SK-N-SH (cell line): ENCODE data around the gene CLEC16A. TPM values are rescaled to one million over a fixed set of nuclear protein-coding genes. Genes with fewer than 3 reads are reported as not detected.

Experiments used
- CTCF ChIA-PET: fragments of 300-600, 350-600 bp; formaldehyde crosslinking; extraction: SDS; loops from one replicate; lab custom pipeline; 2021; lab: Yijun Ruan, JAX
- POLR2A ChIA-PET: fragments of 350-600 bp; sonication (Branson Sonifier 250); formaldehyde crosslinking; extraction: SDS; loops from one replicate; lab custom pipeline; 2020; ENCODE audit warnings: antibody characterized with exemption, inconsistent platforms; lab: Yijun Ruan, JAX
- DNase-seq: peaks from one replicate; pipeline ENCODE4 v3.0.0; 2012
- H2AFZ ChIP-seq: fragments of 200-600 bp; sonication (generic); 2 replicates; pipeline ENCODE4 v1.8.1; 2016; ENCODE audit warnings: antibody characterized with exemption, mild to moderate bottlenecking, low read depth
- H3F3A ChIP-seq: fragments of 200-600 bp; sonication (generic); replicated peaks from 2 replicates; pipeline ENCODE3; 2016; ENCODE audit warnings: antibody characterized with exemption, mild to moderate bottlenecking; ENCODE audit not compliant: insufficient read depth
- H3K27ac ChIP-seq, 2 experiments: fragments of 200-500 bp in 1 of 2; fragments of 200-600 bp in 1 of 2; sonication (Bioruptor generic) in 1 of 2; sonication (generic), shearing (Covaris generic) in 1 of 2; 2 replicates each; pipeline versions ENCODE4 v1.5.1 to v1.6.1; 2014 to 2016; ENCODE audit warnings: low read depth in 2 of 2, inconsistent platforms in 1 of 2, low read length in 1 of 2, mild to moderate bottlenecking in 1 of 2, mixed read lengths in 1 of 2
- H3K27me3 ChIP-seq: fragments of 200-600 bp; sonication (generic), shearing (Covaris generic); 2 replicates; pipeline ENCODE4 v1.6.1; 2016; ENCODE audit warnings: mixed run types; ENCODE audit not compliant: insufficient read depth
- H3K36me3 ChIP-seq, 2 experiments: fragments of 200-500 bp in 1 of 2; fragments of 200-600 bp in 1 of 2; sonication (Bioruptor generic) in 1 of 2; sonication (generic) in 1 of 2; replicated peaks in 1 of 2; 2 replicates each; pipeline versions ENCODE3 to v1.5.1; 2014 to 2016; ENCODE audit warnings: low read length in 1 of 2, mild to moderate bottlenecking in 1 of 2; ENCODE audit not compliant: insufficient read depth in 2 of 2, control insufficient read depth in 1 of 2
- H3K4me1 ChIP-seq, 2 experiments: fragments of 200-500 bp in 1 of 2; fragments of 200-600 bp in 1 of 2; sonication (Bioruptor generic) in 1 of 2; sonication (generic), shearing (Covaris generic) in 1 of 2; 2 replicates each; pipeline versions ENCODE4 v1.5.1 to v1.6.1; 2014 to 2016; ENCODE audit warnings: low read depth in 1 of 2, low read length in 1 of 2, mixed run types in 1 of 2; ENCODE audit not compliant: insufficient read depth in 2 of 2, control insufficient read depth in 1 of 2
- H3K4me2 ChIP-seq: fragments of 200-600 bp; sonication (generic), shearing (Covaris generic); 2 replicates; pipeline ENCODE4 v1.6.1; 2017; ENCODE audit warnings: mixed run types
- H3K4me3 ChIP-seq, 2 experiments: fragments of 200-500 bp in 1 of 2; fragments of 200-600 bp in 1 of 2; sonication (Bioruptor generic) in 1 of 2; sonication (generic), shearing (Covaris generic) in 1 of 2; 2 replicates each; pipeline versions ENCODE4 v1.5.1 to v1.8.1; 2014 to 2016; ENCODE audit warnings: low read depth in 2 of 2, inconsistent platforms in 1 of 2, low read length in 1 of 2, mild to moderate bottlenecking in 1 of 2, mixed read lengths in 1 of 2, moderate library complexity in 1 of 2
- H3K79me2 ChIP-seq: fragments of 200-600 bp; sonication (generic); 2 replicates; pipeline ENCODE4 v1.8.1; 2017; ENCODE audit warnings: mild to moderate bottlenecking; ENCODE audit not compliant: insufficient read depth
- H3K9ac ChIP-seq: fragments of 200-600 bp; sonication (generic); 2 replicates; pipeline ENCODE4 v1.6.1; 2017; ENCODE audit warnings: mixed run types
- H3K9me2 ChIP-seq: fragments of 200-600 bp; sonication (generic); 2 replicates; pipeline ENCODE4 v1.6.1; 2017; ENCODE audit warnings: mixed run types
- H3K9me3 ChIP-seq: fragments of 200-600 bp; sonication (generic); 2 replicates; pipeline ENCODE4 v1.6.1; 2017; ENCODE audit warnings: mixed run types, mild to moderate bottlenecking, moderate library complexity
- H4K20me1 ChIP-seq: fragments of 200-600 bp; sonication (generic); 2 replicates; pipeline ENCODE4 v1.6.1; 2017; ENCODE audit warnings: mild to moderate bottlenecking, mixed run types; ENCODE audit not compliant: insufficient read depth
- CHD2 ChIP-seq: fragments of 150-350 bp; IDR thresholded peaks from 2 replicates; pipeline ENCODE4 v1.6.1; 2018; ENCODE audit warnings: low read length; ENCODE audit not compliant: partially characterized antibody
- EP300 ChIP-seq, 2 experiments: IDR thresholded peaks; 2 replicates each; pipeline versions ENCODE4 v1.4.0 to v1.6.1; 2012; ENCODE audit warnings: borderline replicate concordance in 1 of 2, low read depth in 1 of 2, low read length in 1 of 2
- EZH2phosphoT487 ChIP-seq: fragments of 200-600 bp; sonication (generic); IDR thresholded peaks from 2 replicates; pipeline ENCODE4 v1.6.1; 2017; ENCODE audit warnings: low read depth, mixed run types, mild to moderate bottlenecking, antibody characterized with exemption, moderate library complexity, borderline replicate concordance
- FOSL2 ChIP-seq: IDR thresholded peaks from 2 replicates; pipeline ENCODE4 v1.4.0; 2012; ENCODE audit warnings: low read depth, mild to moderate bottlenecking, moderate library complexity, borderline replicate concordance
- FOXM1 ChIP-seq: IDR thresholded peaks from 2 replicates; pipeline ENCODE4 v1.4.0; 2012; ENCODE audit warnings: low read depth, mild to moderate bottlenecking
- GABPA ChIP-seq: IDR thresholded peaks from 2 replicates; pipeline ENCODE4 v1.4.0; 2012; ENCODE audit warnings: low read depth, mild to moderate bottlenecking
- IRF3 ChIP-seq: fragments of 150-350 bp; IDR thresholded peaks from 2 replicates; pipeline ENCODE4 v1.6.1; 2016; ENCODE audit warnings: mild to moderate bottlenecking, low read depth, low read length
- JUND ChIP-seq: IDR thresholded peaks from 2 replicates; pipeline ENCODE4 v1.4.0; 2012
- RFX5 ChIP-seq: IDR thresholded peaks from 2 replicates; pipeline ENCODE4 v1.6.1; 2012; ENCODE audit warnings: mild to moderate bottlenecking, improper control_type of control experiment, low read length
- SIN3A ChIP-seq: IDR thresholded peaks from 2 replicates; pipeline ENCODE4 v1.6.1; 2012; ENCODE audit warnings: low read depth, mild to moderate bottlenecking, low read length, moderate library complexity, borderline replicate concordance
- SMC3 ChIP-seq: IDR thresholded peaks from 2 replicates; pipeline ENCODE4 v1.6.1; 2012; ENCODE audit warnings: low read depth, low read length, improper control_type of control experiment
- USF2 ChIP-seq: fragments of 150-350 bp; IDR thresholded peaks from 2 replicates; pipeline ENCODE4 v1.6.1; 2017; ENCODE audit warnings: antibody characterized with exemption, low read length, low read depth, borderline replicate concordance
- YY1 ChIP-seq: IDR thresholded peaks from 2 replicates; pipeline ENCODE4 v1.4.0; 2012; ENCODE audit warnings: low read depth, mild to moderate bottlenecking
- WGBS: methylation state at CpG from one replicate; pipeline ENCODE4 v1.1.6; 2017; ENCODE audit warnings: low lambda C conversion rate; 5-methylcytosine and 5-hydroxymethylcytosine counted together
- polyA plus RNA-seq, 3 experiments: library from polyadenylated mRNA; depleted of rRNA; stranded (reverse); fragments of >200 nt; gene quantifications; 2 replicates each; pipeline ENCODE4 v1.2.3, GENCODE V29; 2012
- TF ChIP-seq, protein P1 (sequence below): IDR thresholded peaks from 2 replicates; pipeline ENCODE4 v1.6.1; 2012; ENCODE audit warnings: mild to moderate bottlenecking, low read depth, low read length, moderate library complexity
- TF ChIP-seq, protein P2 (sequence below): IDR thresholded peaks from 2 replicates; pipeline ENCODE4 v1.4.0; 2012; ENCODE audit warnings: low read depth, borderline replicate concordance

Gene CLEC16A
- polyA plus RNA-seq, 1 of the 3 experiments (the other 2 are of a cell fraction): 13.7 TPM

- H3K36me3 ChIP-seq: no peaks in the 10 kb centered on the region
- H3K4me3 ChIP-seq: no peak overlapping the region
- no peaks in the 10 kb centered on the region for H4K20me1 ChIP-seq
- no peaks in the 10 kb centered on the region for H3K9me3 ChIP-seq
- WGBS: 87% methylated on average over 6 of the region's 6 CpGs
- no peak for DNase-seq
- CTCF ChIA-PET: interaction anchor here (1.4 to 1.9 kb wide), 3 partner anchors 13 to 224 kb away, joined by 3 to 5 read pairs (median 4); no protein-coding TSS in a partner anchor
- POLR2A ChIA-PET: interaction anchor here (0.6 kb wide), 1 partner anchor 237 kb away, joined by 3 read pairs; no protein-coding TSS in a partner anchor
- H3K9me2 ChIP-seq: no peaks in the 10 kb centered on the region
- no peaks in the 10 kb centered on the region for H3F3A ChIP-seq
- no peak overlapping the region for H3K27ac ChIP-seq
- H3K79me2 ChIP-seq: no peaks in the 10 kb centered on the region
- H3K9ac ChIP-seq: no peak overlapping the region
- H3K4me1 ChIP-seq: peaks cover 0 to 6% of the 10 kb centered on the region in 2 experiments; a peak in 1 of 4 replicates
- TF ChIP-seq, protein P1, sequence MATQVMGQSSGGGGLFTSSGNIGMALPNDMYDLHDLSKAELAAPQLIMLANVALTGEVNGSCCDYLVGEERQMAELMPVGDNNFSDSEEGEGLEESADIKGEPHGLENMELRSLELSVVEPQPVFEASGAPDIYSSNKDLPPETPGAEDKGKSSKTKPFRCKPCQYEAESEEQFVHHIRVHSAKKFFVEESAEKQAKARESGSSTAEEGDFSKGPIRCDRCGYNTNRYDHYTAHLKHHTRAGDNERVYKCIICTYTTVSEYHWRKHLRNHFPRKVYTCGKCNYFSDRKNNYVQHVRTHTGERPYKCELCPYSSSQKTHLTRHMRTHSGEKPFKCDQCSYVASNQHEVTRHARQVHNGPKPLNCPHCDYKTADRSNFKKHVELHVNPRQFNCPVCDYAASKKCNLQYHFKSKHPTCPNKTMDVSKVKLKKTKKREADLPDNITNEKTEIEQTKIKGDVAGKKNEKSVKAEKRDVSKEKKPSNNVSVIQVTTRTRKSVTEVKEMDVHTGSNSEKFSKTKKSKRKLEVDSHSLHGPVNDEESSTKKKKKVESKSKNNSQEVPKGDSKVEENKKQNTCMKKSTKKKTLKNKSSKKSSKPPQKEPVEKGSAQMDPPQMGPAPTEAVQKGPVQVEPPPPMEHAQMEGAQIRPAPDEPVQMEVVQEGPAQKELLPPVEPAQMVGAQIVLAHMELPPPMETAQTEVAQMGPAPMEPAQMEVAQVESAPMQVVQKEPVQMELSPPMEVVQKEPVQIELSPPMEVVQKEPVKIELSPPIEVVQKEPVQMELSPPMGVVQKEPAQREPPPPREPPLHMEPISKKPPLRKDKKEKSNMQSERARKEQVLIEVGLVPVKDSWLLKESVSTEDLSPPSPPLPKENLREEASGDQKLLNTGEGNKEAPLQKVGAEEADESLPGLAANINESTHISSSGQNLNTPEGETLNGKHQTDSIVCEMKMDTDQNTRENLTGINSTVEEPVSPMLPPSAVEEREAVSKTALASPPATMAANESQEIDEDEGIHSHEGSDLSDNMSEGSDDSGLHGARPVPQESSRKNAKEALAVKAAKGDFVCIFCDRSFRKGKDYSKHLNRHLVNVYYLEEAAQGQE: no peak
- TF ChIP-seq EP300 (IDR thresholded peaks at IDR 0.05; ENCODE audit: borderline replicate concordance in 1 of 2, low read depth in 1 of 2, low read length in 1 of 2) (no peak), JUND (no peak), USF2 (no peak), IRF3 (no peak), RFX5 (no peak), FOXM1 (no peak), YY1 (no peak), SIN3A (no peak), FOSL2 (no peak), GABPA (no peak), SMC3 (no peak), CHD2 (no peak), EZH2phosphoT487 (no peak)
- TF ChIP-seq, protein P2, sequence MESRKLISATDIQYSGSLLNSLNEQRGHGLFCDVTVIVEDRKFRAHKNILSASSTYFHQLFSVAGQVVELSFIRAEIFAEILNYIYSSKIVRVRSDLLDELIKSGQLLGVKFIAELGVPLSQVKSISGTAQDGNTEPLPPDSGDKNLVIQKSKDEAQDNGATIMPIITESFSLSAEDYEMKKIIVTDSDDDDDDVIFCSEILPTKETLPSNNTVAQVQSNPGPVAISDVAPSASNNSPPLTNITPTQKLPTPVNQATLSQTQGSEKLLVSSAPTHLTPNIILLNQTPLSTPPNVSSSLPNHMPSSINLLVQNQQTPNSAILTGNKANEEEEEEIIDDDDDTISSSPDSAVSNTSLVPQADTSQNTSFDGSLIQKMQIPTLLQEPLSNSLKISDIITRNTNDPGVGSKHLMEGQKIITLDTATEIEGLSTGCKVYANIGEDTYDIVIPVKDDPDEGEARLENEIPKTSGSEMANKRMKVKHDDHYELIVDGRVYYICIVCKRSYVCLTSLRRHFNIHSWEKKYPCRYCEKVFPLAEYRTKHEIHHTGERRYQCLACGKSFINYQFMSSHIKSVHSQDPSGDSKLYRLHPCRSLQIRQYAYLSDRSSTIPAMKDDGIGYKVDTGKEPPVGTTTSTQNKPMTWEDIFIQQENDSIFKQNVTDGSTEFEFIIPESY: no peak
- no peak overlapping the region for H3K4me2 ChIP-seq
- H3K27me3 ChIP-seq: no peaks in the 10 kb centered on the region
- no peak overlapping the region for H2AFZ ChIP-seq
Measured at GRCh38 chr16:11187522-11188023, 243.2 kb downstream of the CLEC16A start.
